SW480 (cell line): ENCODE results near the gene GNLY.
"Not testable (repeated sequence)": the region's sequence is repeated elsewhere in the genome, so short reads cannot be mapped to it uniquely, and the experiment has no call there.

Experiments used
- DNase-seq: peaks from one replicate; pipeline ENCODE4 v3.0.0-alpha.2; 2016; ENCODE audit warnings: low spot score

Gene GNLY

GRCh38 chr2:85710687-85711577, 16.8 kb downstream of the GNLY start:
- DNase-seq = no peak

GRCh38 chr2:85711578-85712060, 17.5 kb downstream of the GNLY start:
- no peak for DNase-seq

GRCh38 chr2:85712336-85712735, 18.2 kb downstream of the GNLY start:
- DNase-seq = no peak

- peak; percentile 57 for DNase-seq
Observed at GRCh38 chr2:85712849-85713612, 18.9 kb downstream of the GNLY start.

- DNase-seq = no peak
Observed at GRCh38 chr2:85713836-85714235, 19.7 kb downstream of the GNLY start.

GRCh38 chr2:85714421-85714820, 20.3 kb downstream of the GNLY start:
- not testable (repeated sequence) for DNase-seq

- peak; percentile 74 for DNase-seq
Observed at GRCh38 chr2:85714841-85715240, 20.7 kb downstream of the GNLY start.

- DNase-seq = no peak
Observed at GRCh38 chr2:85716346-85716914, 22.3 kb downstream of the GNLY start.

GRCh38 chr2:85717308-85718008, 23.3 kb downstream of the GNLY start:
- no peak for DNase-seq

GRCh38 chr2:85718009-85718391, 23.8 kb downstream of the GNLY start:
- DNase-seq = no peak

GRCh38 chr2:85718885-85719492, 24.8 kb downstream of the GNLY start:
- DNase-seq = no peak

- DNase-seq = no peak
Observed at GRCh38 chr2:85719609-85720240, 25.6 kb downstream of the GNLY start.

- no peak for DNase-seq
Observed at GRCh38 chr2:85720533-85720932, 26.4 kb downstream of the GNLY start.

- DNase-seq = no peak
Observed at GRCh38 chr2:85721641-85722040, 27.5 kb downstream of the GNLY start.

GRCh38 chr2:85722519-85722918, 28.4 kb downstream of the GNLY start:
- no peak for DNase-seq

GRCh38 chr2:85723707-85724360, 29.7 kb downstream of the GNLY start:
- DNase-seq = no peak

- DNase-seq = no peak
Observed at GRCh38 chr2:85724731-85725181, 30.6 kb downstream of the GNLY start.

- DNase-seq = no peak
Observed at GRCh38 chr2:85725451-85725850, 31.3 kb downstream of the GNLY start.

GRCh38 chr2:85727798-85728197, 33.6 kb downstream of the GNLY start:
- no peak for DNase-seq

- DNase-seq = no peak
Observed at GRCh38 chr2:85728342-85728741, 34.2 kb downstream of the GNLY start.
